GM12891 (cell line): Measurements from ENCODE around the gene PRKAR1B.

Experiments
- DNase-seq: peaks from one replicate; pipeline ENCODE4 v3.0.0; 2011; ENCODE audit warnings: low spot score; ENCODE audit not compliant: insufficient read length
- FAIRE-seq: peaks from 2 replicates; lab custom pipeline; 2011; peaks lifted over from hg19 to GRCh38; lab: Jason Lieb, UNC
- PAX5 ChIP-seq: IDR thresholded peaks from 2 replicates; pipeline ENCODE4 v1.6.1; 2011; ENCODE audit warnings: low read length, moderate library complexity, mild to moderate bottlenecking; ENCODE audit not compliant: insufficient read depth, severe bottlenecking
- POLR2A ChIP-seq: IDR thresholded peaks from 2 replicates; pipeline ENCODE4 v1.6.1; 2011; ENCODE audit warnings: low read depth, low read length, control low read depth
- POLR2AphosphoS5 ChIP-seq: IDR thresholded peaks from 2 replicates; pipeline ENCODE4 v1.6.1; 2011; ENCODE audit warnings: low read depth, low read length, control low read depth
- POU2F2 ChIP-seq: IDR thresholded peaks from 2 replicates; pipeline ENCODE4 v1.6.1; 2011; ENCODE audit warnings: low read depth, mild to moderate bottlenecking, control low read depth, low read length, moderate library complexity
- SPI1 ChIP-seq: IDR thresholded peaks from 2 replicates; pipeline ENCODE4 v1.6.1; 2011; ENCODE audit warnings: low read depth, low read length, control low read depth
- TAF1 ChIP-seq: IDR thresholded peaks from 2 replicates; pipeline ENCODE4 v1.6.1; 2011; ENCODE audit warnings: low read depth, low read length, control low read depth

The PRKAR1B gene

GRCh38 chr7:739983-740942 is 13.2 kb upstream of the PRKAR1B start:
- TF ChIP-seq POLR2A (no peak), POLR2AphosphoS5 (no peak), SPI1 (no peak), POU2F2 (no peak), TAF1 (no peak)
- no peak for FAIRE-seq
- DNase-seq: no peak

GRCh38 chr7:739455-739982 is 12.4 kb upstream of the PRKAR1B start:
- FAIRE-seq: no peak
- TF ChIP-seq SPI1 (no peak), POU2F2 (no peak), POLR2AphosphoS5 (no peak), POLR2A (no peak), TAF1 (no peak), PAX5 (no peak)
- DNase-seq: no peak

- no peak for FAIRE-seq
- no peak for TF ChIP-seq POLR2A
- TF ChIP-seq POLR2AphosphoS5: no peak
- no peak for TF ChIP-seq TAF1
- TF ChIP-seq POU2F2: no peak
- no peak for TF ChIP-seq SPI1
- TF ChIP-seq PAX5: no peak
- no peak for DNase-seq
Observed at GRCh38 chr7:738723-739454, 11.8 kb upstream of the PRKAR1B start.

GRCh38 chr7:738241-738640 is 11.2 kb upstream of the PRKAR1B start:
- DNase-seq: no peak
- FAIRE-seq: no peak
- no peak for TF ChIP-seq PAX5
- no peak for TF ChIP-seq SPI1
- TF ChIP-seq POLR2A: no peak
- no peak for TF ChIP-seq TAF1
- TF ChIP-seq POU2F2: no peak
- TF ChIP-seq POLR2AphosphoS5: no peak

GRCh38 chr7:734808-735207 is 7.7 kb upstream of the PRKAR1B start:
- DNase-seq: no peak
- no peak for TF ChIP-seq PAX5
- no peak for TF ChIP-seq POU2F2
- no peak for TF ChIP-seq TAF1
- TF ChIP-seq SPI1: no peak
- TF ChIP-seq POLR2A: no peak
- TF ChIP-seq POLR2AphosphoS5: no peak
- peak; percentile 83 for FAIRE-seq

GRCh38 chr7:734214-734613 is 7.1 kb upstream of the PRKAR1B start:
- DNase-seq (no peak), FAIRE-seq (no peak)
- TF ChIP-seq POLR2A: no peak
- no peak for TF ChIP-seq POU2F2
- no peak for TF ChIP-seq SPI1
- TF ChIP-seq POLR2AphosphoS5: no peak
- no peak for TF ChIP-seq TAF1
- TF ChIP-seq PAX5: no peak

- FAIRE-seq (no peak), DNase-seq (no peak)
- TF ChIP-seq POU2F2 (no peak), PAX5 (no peak), SPI1 (no peak), POLR2A (no peak), POLR2AphosphoS5 (no peak), TAF1 (no peak)
Observed at GRCh38 chr7:732556-732955, 5.5 kb upstream of the PRKAR1B start.

GRCh38 chr7:732094-732541 is 5.0 kb upstream of the PRKAR1B start:
- DNase-seq (no peak), FAIRE-seq (no peak)
- TF ChIP-seq TAF1 (no peak), POLR2AphosphoS5 (no peak), SPI1 (no peak), POLR2A (no peak), PAX5 (no peak), POU2F2 (no peak)

GRCh38 chr7:731440-732085 is 4.5 kb upstream of the PRKAR1B start:
- FAIRE-seq (no peak), DNase-seq (no peak)
- TF ChIP-seq PAX5: no peak
- no peak for TF ChIP-seq SPI1
- no peak for TF ChIP-seq POLR2AphosphoS5
- no peak for TF ChIP-seq POU2F2
- TF ChIP-seq TAF1: no peak
- no peak for TF ChIP-seq POLR2A
